OCI-LY1 (cell line): ENCODE measurements around the gene JPH3.

Experiments
- H2AFZ ChIP-seq: fragments of 200-600 bp; sonication (generic), shearing (Covaris generic); 2 replicates; pipeline ENCODE4 v1.6.0; 2014; ENCODE audit warnings: antibody characterized with exemption, mild to moderate bottlenecking, low read length
- H3F3A ChIP-seq: fragments of 200-600 bp; sonication (generic), shearing (Covaris generic); 2 replicates; pipeline ENCODE4 v1.6.0; 2014; ENCODE audit warnings: mild to moderate bottlenecking, antibody characterized with exemption, low read length, moderate library complexity; ENCODE audit not compliant: insufficient read depth
- H3K27ac ChIP-seq: fragments of 200-600 bp; sonication (generic); 2 replicates; pipeline ENCODE4 v1.5.1; 2014; ENCODE audit warnings: low read length, mixed run types, mild to moderate bottlenecking, low read depth; ENCODE audit not compliant: poor library complexity, severe bottlenecking
- H3K27me3 ChIP-seq: fragments of 200-600 bp; sonication (generic); 2 replicates; pipeline ENCODE4 v1.6.0; 2014; ENCODE audit warnings: antibody characterized with exemption, mild to moderate bottlenecking, low read length, moderate library complexity; ENCODE audit not compliant: insufficient read depth
- H3K36me3 ChIP-seq: fragments of 200-600 bp; sonication (generic); 2 replicates; pipeline ENCODE4 v1.6.1; 2014; ENCODE audit warnings: mild to moderate bottlenecking, antibody characterized with exemption, low read length, moderate library complexity, mixed read lengths; ENCODE audit not compliant: insufficient read depth
- H3K4me1 ChIP-seq: fragments of 200-600 bp; sonication (generic); 2 replicates; pipeline ENCODE4 v1.5.1; 2014; ENCODE audit warnings: mild to moderate bottlenecking, low read length, moderate library complexity; ENCODE audit not compliant: insufficient read depth, severe bottlenecking
- H3K4me2 ChIP-seq: fragments of 200-600 bp; sonication (generic), shearing (Covaris generic); 2 replicates; pipeline ENCODE4 v1.6.1; 2014; ENCODE audit warnings: low read length
- H3K4me3 ChIP-seq: fragments of 200-600 bp; sonication (generic); 2 replicates; pipeline ENCODE4 v1.5.1; 2014; ENCODE audit warnings: low read length, low read depth, mild to moderate bottlenecking, mixed read lengths; ENCODE audit not compliant: poor library complexity, severe bottlenecking
- H3K79me2 ChIP-seq: fragments of 200-600 bp; shearing (Covaris generic); 2 replicates; pipeline ENCODE4 v1.6.1; 2016; ENCODE audit warnings: mixed run types, low read length, mixed read lengths; ENCODE audit not compliant: insufficient read depth
- H3K9ac ChIP-seq: fragments of 200-600 bp; sonication (generic), shearing (Covaris generic); 2 replicates; pipeline ENCODE4 v1.6.1; 2014; ENCODE audit warnings: mild to moderate bottlenecking, low read length, mixed read lengths
- H3K9me2 ChIP-seq: fragments of 200-600 bp; sonication (generic), shearing (Covaris generic); 2 replicates; pipeline ENCODE4 v1.6.1; 2014; ENCODE audit warnings: low read depth, mild to moderate bottlenecking, low read length, mixed read lengths
- H3K9me3 ChIP-seq: fragments of 200-600 bp; shearing (Covaris generic); 2 replicates; pipeline ENCODE4 v1.6.1; 2014; ENCODE audit warnings: low read length, mixed read lengths
- H4K20me1 ChIP-seq: fragments of 200-600 bp; sonication (generic), shearing (Covaris generic); 2 replicates; pipeline ENCODE4 v1.6.0; 2016; ENCODE audit warnings: mild to moderate bottlenecking, low read length; ENCODE audit not compliant: insufficient read depth
- CTCF ChIP-seq: fragments of 200-600 bp; sonication (generic), shearing (Covaris generic); IDR thresholded peaks from 2 replicates; pipeline ENCODE4 v1.5.1; 2017; ENCODE audit warnings: mild to moderate bottlenecking, antibody characterized with exemption, low read length, moderate library complexity, mixed read lengths
- EZH2 ChIP-seq: fragments of 200-600 bp; sonication (generic), shearing (Covaris generic); IDR thresholded peaks from 2 replicates; pipeline ENCODE4 v1.8.0; 2017; ENCODE audit warnings: borderline replicate concordance, mixed run types, mild to moderate bottlenecking, antibody characterized with exemption, low read length, moderate library complexity, mixed read lengths

Gene JPH3

GRCh38 chr16:87615621-87616041, 13.3 kb downstream of the JPH3 start:
- Histone ChIP-seq H3K27me3 (no peaks in the 10 kb centered on the region), H3K9me2 (no peaks in the 10 kb centered on the region), H3K4me3 (no peak overlapping the region), H3K9me3 (no peaks in the 10 kb centered on the region), H3F3A (no peaks in the 10 kb centered on the region), H3K79me2 (no peaks in the 10 kb centered on the region), H3K4me1 (no peaks in the 10 kb centered on the region), H3K9ac (no peak overlapping the region), H3K27ac (no peak overlapping the region), H3K36me3 (no peaks in the 10 kb centered on the region), H2AFZ (no peak overlapping the region), H4K20me1 (no peaks in the 10 kb centered on the region), H3K4me2 (no peak overlapping the region)
- TF ChIP-seq EZH2 = no peak
- TF ChIP-seq CTCF = no peak

GRCh38 chr16:87616556-87616955, 14.2 kb downstream of the JPH3 start:
- TF ChIP-seq CTCF (no peak), EZH2 (no peak)
- H3K4me2 ChIP-seq = no peak overlapping the region
- H3K9me3 ChIP-seq = no peaks in the 10 kb centered on the region
- H4K20me1 ChIP-seq = no peaks in the 10 kb centered on the region
- H3K27ac ChIP-seq = no peak overlapping the region
- H3K4me1 ChIP-seq = no peaks in the 10 kb centered on the region
- H3K4me3 ChIP-seq = no peak overlapping the region
- H3K27me3 ChIP-seq = no peaks in the 10 kb centered on the region; the same call in 1 of the 2 replicates
- no peaks in the 10 kb centered on the region for H3K36me3 ChIP-seq
- no peak overlapping the region for H2AFZ ChIP-seq
- H3K9me2 ChIP-seq = no peaks in the 10 kb centered on the region
- H3K79me2 ChIP-seq = no peaks in the 10 kb centered on the region
- no peak overlapping the region for H3K9ac ChIP-seq
- H3F3A ChIP-seq = no peaks in the 10 kb centered on the region

GRCh38 chr16:87618216-87618615, 15.9 kb downstream of the JPH3 start:
- H4K20me1 ChIP-seq = no peaks in the 10 kb centered on the region
- no peaks in the 10 kb centered on the region for H3K9me3 ChIP-seq
- no peak overlapping the region for H3K27ac ChIP-seq
- H3F3A ChIP-seq = no peaks in the 10 kb centered on the region
- no peaks in the 10 kb centered on the region for H3K4me1 ChIP-seq
- no peaks in the 10 kb centered on the region for H3K79me2 ChIP-seq
- no peaks in the 10 kb centered on the region; the same call in 1 of the 2 replicates for H3K27me3 ChIP-seq
- no peak overlapping the region for H3K4me3 ChIP-seq
- no peaks in the 10 kb centered on the region for H3K36me3 ChIP-seq
- no peak for TF ChIP-seq CTCF
- H3K4me2 ChIP-seq = no peak overlapping the region
- no peak overlapping the region for H3K9ac ChIP-seq
- H2AFZ ChIP-seq = no peak overlapping the region
- H3K9me2 ChIP-seq = no peaks in the 10 kb centered on the region
